ENCODE data around the gene TCERG1L.

TCERG1L gene

DNA sequence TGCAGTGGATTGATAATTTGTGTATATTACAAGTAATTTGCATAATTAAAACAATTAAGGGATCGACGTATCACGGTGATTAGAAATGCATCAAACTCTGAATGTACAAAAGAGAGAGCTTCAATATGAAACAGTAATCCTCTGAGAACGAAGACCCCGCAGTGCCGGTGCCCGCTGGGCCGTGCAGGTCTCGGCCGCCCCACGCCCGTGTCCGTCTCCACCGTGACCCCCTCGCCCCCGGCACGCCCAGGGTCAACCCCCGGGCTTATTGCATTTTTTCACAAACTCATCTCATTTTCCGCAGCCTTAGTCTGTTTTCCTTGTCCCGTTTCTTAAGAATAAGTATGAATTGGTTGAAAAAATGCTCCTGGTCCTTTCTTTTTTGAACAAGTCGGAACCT is 218.6 kb downstream of the TCERG1L start:
- no peaks in the 10 kb centered on the region for H3K27me3 ChIP-seq (ENCODE audit: control insufficient read depth, insufficient read depth, low read length)
- no peaks in the 10 kb centered on the region for H3K36me3 ChIP-seq (ENCODE audit: control insufficient read depth, insufficient read depth, low read length)
- no peaks in the 10 kb centered on the region for H3K9me3 ChIP-seq (ENCODE audit: control insufficient read depth, insufficient read depth, low read length)
- no peak overlapping the region for H3K27ac ChIP-seq (ENCODE audit: low read depth, low read length)
- H3K9ac ChIP-seq (ENCODE audit: low read depth, low read length) = no peak overlapping the region
- no peak overlapping the region for H3K4me3 ChIP-seq (ENCODE audit: low read depth, low read length)
- H3K4me1 ChIP-seq (ENCODE audit: control insufficient read depth, insufficient read depth, low read length) = peaks cover 15% of the 10 kb centered on the region; the same call in 1 of the 2 replicates

DNA sequence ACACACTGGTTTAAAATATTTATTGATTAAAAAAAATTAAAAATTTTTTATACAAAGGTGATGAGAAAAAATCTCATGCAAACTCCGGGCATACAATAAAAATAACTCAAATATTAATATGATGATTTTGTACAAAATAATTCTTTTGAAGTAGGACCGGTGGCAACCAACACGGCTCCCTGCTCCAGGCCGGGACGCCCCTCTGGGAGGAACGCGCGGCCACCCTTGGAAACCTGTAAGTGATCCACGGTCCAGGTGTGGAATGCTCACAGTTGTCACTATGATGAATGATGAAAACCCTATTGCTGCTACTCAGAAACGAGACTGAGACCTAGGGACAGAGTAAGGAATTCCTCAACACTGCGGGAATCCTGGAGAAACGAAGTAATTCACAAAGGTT is 219.1 kb downstream of the TCERG1L start:
- H3K36me3 ChIP-seq (ENCODE audit: control insufficient read depth, insufficient read depth, low read length) = no peaks in the 10 kb centered on the region
- H3K4me3 ChIP-seq (ENCODE audit: low read depth, low read length) = no peak overlapping the region
- H3K27me3 ChIP-seq (ENCODE audit: control insufficient read depth, insufficient read depth, low read length) = no peaks in the 10 kb centered on the region
- H3K9me3 ChIP-seq (ENCODE audit: control insufficient read depth, insufficient read depth, low read length) = no peaks in the 10 kb centered on the region
- no peak overlapping the region for H3K27ac ChIP-seq (ENCODE audit: low read depth, low read length)
- peaks cover 15% of the 10 kb centered on the region; the same call in 1 of the 2 replicates for H3K4me1 ChIP-seq (ENCODE audit: control insufficient read depth, insufficient read depth, low read length)
- H3K9ac ChIP-seq (ENCODE audit: low read depth, low read length) = no peak overlapping the region

GRCh38 chr10:131091682-131092081 is 219.8 kb downstream of the TCERG1L start:
- Histone ChIP-seq H3K9me3 (ENCODE audit: control insufficient read depth, insufficient read depth, low read length) (no peaks in the 10 kb centered on the region), H3K9ac (ENCODE audit: low read depth, low read length) (no peak overlapping the region), H3K27ac (ENCODE audit: low read depth, low read length) (no peak overlapping the region), H3K4me1 (ENCODE audit: control insufficient read depth, insufficient read depth, low read length) (peaks cover 15% of the 10 kb centered on the region; the same call in 1 of the 2 replicates), H3K4me3 (ENCODE audit: low read depth, low read length) (no peak overlapping the region), H3K27me3 (ENCODE audit: control insufficient read depth, insufficient read depth, low read length) (no peaks in the 10 kb centered on the region), H3K36me3 (ENCODE audit: control insufficient read depth, insufficient read depth, low read length) (no peaks in the 10 kb centered on the region)

DNA sequence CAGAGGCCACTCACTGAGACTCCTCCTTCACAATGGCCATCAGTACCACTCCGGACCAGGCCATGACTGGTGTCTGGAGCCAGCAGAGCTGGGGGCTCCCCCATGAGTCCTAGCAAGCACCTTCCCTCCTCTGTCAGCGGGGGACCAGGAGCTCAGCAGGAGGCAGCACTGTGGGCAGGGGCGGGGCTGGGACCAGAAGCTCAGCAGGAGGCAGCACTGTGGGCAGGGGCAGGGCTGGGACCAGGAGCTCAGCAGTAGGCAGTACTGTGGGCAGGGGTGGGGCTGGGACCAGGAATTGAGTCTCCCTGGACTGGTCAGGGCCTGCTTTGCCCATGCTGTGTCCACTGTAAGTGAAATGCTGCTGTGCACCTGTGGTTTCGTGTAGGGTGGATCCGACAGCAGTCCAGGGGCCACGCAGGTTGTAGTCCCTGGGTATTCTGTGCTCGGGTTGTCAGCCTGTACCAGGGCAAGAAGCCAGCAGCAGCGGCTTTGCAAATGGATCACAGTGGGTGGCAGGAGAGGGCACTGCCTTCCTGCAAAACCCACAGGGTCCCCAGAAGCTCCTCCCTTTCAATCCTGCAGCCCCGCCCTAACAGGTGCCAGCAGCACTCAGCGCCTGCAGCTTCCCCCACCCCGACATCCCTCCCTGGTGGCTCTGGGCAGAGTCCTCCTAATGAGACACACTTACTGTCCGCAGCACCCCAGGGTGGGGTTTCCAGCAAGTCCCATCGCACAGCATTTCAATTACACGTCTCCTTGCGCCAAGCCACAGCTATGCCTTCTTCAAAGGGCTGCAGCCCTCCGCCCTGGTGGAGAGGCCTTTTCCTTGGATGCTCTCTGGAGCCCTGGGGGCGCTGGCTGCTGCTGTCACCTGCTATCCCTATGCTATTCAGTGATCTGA is 220.5 kb downstream of the TCERG1L start:
- no peak overlapping the region for H3K27ac ChIP-seq (ENCODE audit: low read depth, low read length)
- no peak overlapping the region for H3K4me3 ChIP-seq (ENCODE audit: low read depth, low read length)
- H3K9ac ChIP-seq (ENCODE audit: low read depth, low read length) = no peak overlapping the region
- H3K27me3 ChIP-seq (ENCODE audit: control insufficient read depth, insufficient read depth, low read length) = no peaks in the 10 kb centered on the region
- H3K4me1 ChIP-seq (ENCODE audit: control insufficient read depth, insufficient read depth, low read length) = peaks cover 15% of the 10 kb centered on the region; the same call in 1 of the 2 replicates
- H3K9me3 ChIP-seq (ENCODE audit: control insufficient read depth, insufficient read depth, low read length) = no peaks in the 10 kb centered on the region
- no peaks in the 10 kb centered on the region for H3K36me3 ChIP-seq (ENCODE audit: control insufficient read depth, insufficient read depth, low read length)

GRCh38 chr10:131089861-131090260 is 221.7 kb downstream of the TCERG1L start:
- Histone ChIP-seq H3K9me3 (ENCODE audit: control insufficient read depth, insufficient read depth, low read length) (no peaks in the 10 kb centered on the region), H3K36me3 (ENCODE audit: control insufficient read depth, insufficient read depth, low read length) (no peaks in the 10 kb centered on the region), H3K4me3 (ENCODE audit: low read depth, low read length) (no peak overlapping the region), H3K9ac (ENCODE audit: low read depth, low read length) (no peak overlapping the region), H3K27ac (ENCODE audit: low read depth, low read length) (no peak overlapping the region), H3K27me3 (ENCODE audit: control insufficient read depth, insufficient read depth, low read length) (no peaks in the 10 kb centered on the region), H3K4me1 (ENCODE audit: control insufficient read depth, insufficient read depth, low read length) (peaks cover 15% of the 10 kb centered on the region; the same call in 1 of the 2 replicates)

DNA sequence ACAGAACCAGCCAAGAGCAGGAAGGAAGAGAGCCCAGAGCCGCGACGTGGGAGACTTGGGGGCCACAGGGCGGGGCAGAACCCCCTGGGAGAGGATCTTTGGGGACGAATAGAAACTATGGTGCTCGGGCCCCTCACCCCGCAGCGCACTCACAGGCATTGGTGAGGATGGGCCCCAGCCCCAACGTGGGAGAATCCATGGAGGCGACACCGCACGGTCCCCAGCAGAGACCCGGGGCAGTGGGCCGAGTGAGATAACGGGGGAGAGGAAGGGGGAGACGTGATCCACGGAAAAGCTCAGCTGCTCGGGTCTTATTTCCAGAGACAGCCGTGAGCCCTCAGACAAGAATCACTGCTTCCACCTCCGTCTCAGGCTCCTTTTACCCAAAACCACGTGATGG is 222.4 kb downstream of the TCERG1L start:
- H3K4me3 ChIP-seq (ENCODE audit: low read depth, low read length) = no peak overlapping the region

GRCh38 chr10:131088619-131089018 is 222.9 kb downstream of the TCERG1L start:
- Histone ChIP-seq H3K4me3 (ENCODE audit: low read depth, low read length) (no peak overlapping the region), H3K9me3 (ENCODE audit: control insufficient read depth, insufficient read depth, low read length) (no peaks in the 10 kb centered on the region), H3K27me3 (ENCODE audit: control insufficient read depth, insufficient read depth, low read length) (no peaks in the 10 kb centered on the region), H3K4me1 (ENCODE audit: control insufficient read depth, insufficient read depth, low read length) (peaks cover 6% of the 10 kb centered on the region; the same call in 1 of the 2 replicates), H3K27ac (ENCODE audit: low read depth, low read length) (no peak overlapping the region), H3K36me3 (ENCODE audit: control insufficient read depth, insufficient read depth, low read length) (no peaks in the 10 kb centered on the region), H3K9ac (ENCODE audit: low read depth, low read length) (no peak overlapping the region)

More for the DNA sequence above, 222.4 kb downstream of the TCERG1L start:
- H3K9me3 ChIP-seq (ENCODE audit: control insufficient read depth, insufficient read depth, low read length) = no peaks in the 10 kb centered on the region
- no peaks in the 10 kb centered on the region for H3K27me3 ChIP-seq (ENCODE audit: control insufficient read depth, insufficient read depth, low read length)
- H3K9ac ChIP-seq (ENCODE audit: low read depth, low read length) = no peak overlapping the region
- H3K4me1 ChIP-seq (ENCODE audit: control insufficient read depth, insufficient read depth, low read length) = peaks cover 8% of the 10 kb centered on the region; the same call in 1 of the 2 replicates
- H3K36me3 ChIP-seq (ENCODE audit: control insufficient read depth, insufficient read depth, low read length) = no peaks in the 10 kb centered on the region
- H3K27ac ChIP-seq (ENCODE audit: low read depth, low read length) = no peak overlapping the region

- no peak overlapping the region for H3K9ac ChIP-seq (ENCODE audit: low read depth, low read length)
- no peaks in the 10 kb centered on the region for H3K27me3 ChIP-seq (ENCODE audit: control insufficient read depth, insufficient read depth, low read length)
- H3K36me3 ChIP-seq (ENCODE audit: control insufficient read depth, insufficient read depth, low read length) = no peaks in the 10 kb centered on the region
- no peaks in the 10 kb centered on the region for H3K9me3 ChIP-seq (ENCODE audit: control insufficient read depth, insufficient read depth, low read length)
- no peak overlapping the region for H3K4me3 ChIP-seq (ENCODE audit: low read depth, low read length)
- no peak overlapping the region for H3K27ac ChIP-seq (ENCODE audit: low read depth, low read length)
- H3K4me1 ChIP-seq (ENCODE audit: control insufficient read depth, insufficient read depth, low read length) = peaks cover 6% of the 10 kb centered on the region; the same call in 1 of the 2 replicates
Observed at GRCh38 chr10:131087464-131088215, 223.9 kb downstream of the TCERG1L start.

DNA sequence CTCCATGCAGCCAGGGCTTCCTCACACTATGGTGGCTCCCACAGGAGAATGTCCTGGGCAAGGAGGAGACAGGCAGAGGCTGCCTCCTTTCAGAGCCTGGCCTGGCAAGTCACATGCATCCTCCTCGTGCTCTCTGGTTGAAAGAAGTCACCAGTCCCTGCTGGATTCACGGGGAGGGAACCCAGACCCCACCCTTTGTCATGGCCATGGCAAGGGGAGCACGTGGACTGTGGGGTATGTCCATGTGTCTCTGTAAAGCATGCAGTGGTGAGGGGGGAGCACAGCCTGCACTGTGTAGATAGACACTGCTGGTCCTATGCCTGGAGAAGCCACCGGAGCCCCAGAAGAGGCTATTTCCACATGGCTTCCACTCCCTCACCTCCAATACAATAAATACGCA is 225.0 kb downstream of the TCERG1L start:
- no peaks in the 10 kb centered on the region for H3K27me3 ChIP-seq (ENCODE audit: control insufficient read depth, insufficient read depth, low read length)
- no peak overlapping the region for H3K9ac ChIP-seq (ENCODE audit: low read depth, low read length)
- H3K4me1 ChIP-seq (ENCODE audit: control insufficient read depth, insufficient read depth, low read length) = peaks cover 6% of the 10 kb centered on the region; the same call in 1 of the 2 replicates
- no peaks in the 10 kb centered on the region for H3K36me3 ChIP-seq (ENCODE audit: control insufficient read depth, insufficient read depth, low read length)
- no peak overlapping the region for H3K27ac ChIP-seq (ENCODE audit: low read depth, low read length)
- no peaks in the 10 kb centered on the region for H3K9me3 ChIP-seq (ENCODE audit: control insufficient read depth, insufficient read depth, low read length)
- H3K4me3 ChIP-seq (ENCODE audit: low read depth, low read length) = no peak overlapping the region

DNA sequence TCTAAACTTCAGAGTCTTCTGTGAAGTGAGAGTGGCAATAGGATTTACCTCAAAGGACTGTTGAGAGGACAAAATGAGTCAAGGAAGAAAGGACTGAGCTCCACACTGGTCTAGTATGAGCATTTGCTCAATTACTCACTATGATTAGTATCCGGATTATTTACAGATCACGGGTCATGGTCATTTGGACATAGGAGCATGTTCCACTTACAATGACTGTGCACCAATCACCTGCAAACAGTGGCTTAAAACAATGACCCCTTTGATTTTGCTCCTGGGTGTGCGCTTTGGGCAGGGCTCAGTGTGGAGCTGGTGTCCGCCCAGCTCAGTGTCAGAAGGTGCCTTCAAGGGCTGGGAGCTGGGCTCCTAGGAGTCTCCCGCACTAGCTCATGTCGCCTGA is 225.4 kb downstream of the TCERG1L start:
- Histone ChIP-seq H3K27me3 (ENCODE audit: control insufficient read depth, insufficient read depth, low read length) (no peaks in the 10 kb centered on the region), H3K36me3 (ENCODE audit: control insufficient read depth, insufficient read depth, low read length) (no peaks in the 10 kb centered on the region), H3K27ac (ENCODE audit: low read depth, low read length) (no peak overlapping the region), H3K9ac (ENCODE audit: low read depth, low read length) (no peak overlapping the region), H3K4me3 (ENCODE audit: low read depth, low read length) (no peak overlapping the region), H3K9me3 (ENCODE audit: control insufficient read depth, insufficient read depth, low read length) (no peaks in the 10 kb centered on the region), H3K4me1 (ENCODE audit: control insufficient read depth, insufficient read depth, low read length) (peaks cover 3% of the 10 kb centered on the region; the same call in 1 of the 2 replicates)
